IPS-15b (cell line): ENCODE data around the gene FERMT1.

Experiments used
- H3K27me3 ChIP-seq: one replicate; pipeline ENCODE4 v1.6.1; 2013; ENCODE audit warnings: low read length; ENCODE audit not compliant: control insufficient read depth, insufficient read depth
- H3K36me3 ChIP-seq: one replicate; pipeline ENCODE4 v1.6.1; 2013; ENCODE audit warnings: low read length; ENCODE audit not compliant: control insufficient read depth, insufficient read depth
- H3K4me1 ChIP-seq: one replicate; pipeline ENCODE4 v1.6.1; 2013; ENCODE audit warnings: mild to moderate bottlenecking, low read length; ENCODE audit not compliant: control insufficient read depth, insufficient read depth
- H3K4me3 ChIP-seq: one replicate; pipeline ENCODE4 v1.5.1; 2013; ENCODE audit warnings: low read depth, low read length
- H3K9ac ChIP-seq: one replicate; pipeline ENCODE4 v1.6.1; 2013; ENCODE audit warnings: low read depth, mild to moderate bottlenecking, low read length
- H3K9me3 ChIP-seq: one replicate; pipeline ENCODE4 v1.6.1; 2013; ENCODE audit warnings: mild to moderate bottlenecking, low read length; ENCODE audit not compliant: control insufficient read depth, insufficient read depth

Gene FERMT1, protein sequence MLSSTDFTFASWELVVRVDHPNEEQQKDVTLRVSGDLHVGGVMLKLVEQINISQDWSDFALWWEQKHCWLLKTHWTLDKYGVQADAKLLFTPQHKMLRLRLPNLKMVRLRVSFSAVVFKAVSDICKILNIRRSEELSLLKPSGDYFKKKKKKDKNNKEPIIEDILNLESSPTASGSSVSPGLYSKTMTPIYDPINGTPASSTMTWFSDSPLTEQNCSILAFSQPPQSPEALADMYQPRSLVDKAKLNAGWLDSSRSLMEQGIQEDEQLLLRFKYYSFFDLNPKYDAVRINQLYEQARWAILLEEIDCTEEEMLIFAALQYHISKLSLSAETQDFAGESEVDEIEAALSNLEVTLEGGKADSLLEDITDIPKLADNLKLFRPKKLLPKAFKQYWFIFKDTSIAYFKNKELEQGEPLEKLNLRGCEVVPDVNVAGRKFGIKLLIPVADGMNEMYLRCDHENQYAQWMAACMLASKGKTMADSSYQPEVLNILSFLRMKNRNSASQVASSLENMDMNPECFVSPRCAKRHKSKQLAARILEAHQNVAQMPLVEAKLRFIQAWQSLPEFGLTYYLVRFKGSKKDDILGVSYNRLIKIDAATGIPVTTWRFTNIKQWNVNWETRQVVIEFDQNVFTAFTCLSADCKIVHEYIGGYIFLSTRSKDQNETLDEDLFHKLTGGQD

DNA sequence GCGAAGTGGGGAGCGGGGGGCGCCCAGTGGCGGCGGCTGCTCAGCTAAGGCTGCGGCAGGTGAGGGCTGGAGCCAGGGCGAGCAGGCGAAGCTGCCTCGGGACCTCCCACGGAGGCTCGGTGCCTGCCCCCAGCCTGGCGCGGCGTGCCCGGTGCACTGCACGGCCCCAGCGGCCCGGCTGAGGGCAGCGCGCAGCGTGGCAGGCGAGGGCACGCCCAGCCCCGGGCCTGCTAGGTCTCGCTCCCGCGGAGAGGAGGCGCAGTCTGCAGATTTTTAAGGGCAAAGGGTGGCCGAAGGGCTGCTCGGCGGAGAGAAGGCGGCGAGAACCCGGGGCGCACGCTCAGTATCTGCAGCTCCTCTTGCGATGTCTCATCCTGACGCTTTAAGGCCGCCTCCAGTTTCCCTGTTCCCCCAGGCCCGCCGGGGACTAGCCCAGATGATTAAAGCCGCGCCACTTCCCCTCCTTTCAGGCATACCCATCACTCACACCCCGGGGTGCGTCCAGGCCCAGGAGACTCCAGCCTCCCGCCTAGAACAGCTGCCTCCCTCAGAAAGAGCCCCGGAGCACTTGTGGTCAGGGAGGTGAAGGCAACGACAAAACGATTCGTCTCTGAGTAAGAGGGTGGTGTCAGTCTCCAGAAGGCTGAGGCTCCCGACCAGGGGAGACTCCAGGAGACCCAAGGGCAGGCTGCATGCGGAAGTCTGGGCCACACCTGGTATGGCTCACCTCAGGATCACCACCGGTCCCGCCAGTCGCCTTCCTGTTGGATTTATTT, at the start of gene FERMT1:
TSS of gene FERMT1 (minus strand) at position 158 of the 776 bp plus-strand sequence. CDS start 3,476 bp downstream, outside the sequence.
- H3K9ac ChIP-seq: peak within 1 kb of the TSS; percentile 75
- H3K4me3 ChIP-seq: peak within 1 kb of the TSS; percentile 77
- H3K9me3 ChIP-seq: no peaks in the 10 kb centered on the region
- H3K27me3 ChIP-seq: peaks cover 11% of the 10 kb centered on the region
- H3K4me1 ChIP-seq: peaks cover 17% of the 10 kb centered on the region
- no peaks in the 10 kb centered on the region for H3K36me3 ChIP-seq

- Histone ChIP-seq H3K36me3 (no peaks in the 10 kb centered on the region), H3K27me3 (no peaks in the 10 kb centered on the region), H3K4me1 (no peaks in the 10 kb centered on the region), H3K9ac (no peak overlapping the region), H3K9me3 (no peaks in the 10 kb centered on the region), H3K4me3 (no peak overlapping the region)
These were observed 46.4 kb upstream of the FERMT1 start for GRCh38 chr20:6169251-6169650.

- no peaks in the 10 kb centered on the region for H3K27me3 ChIP-seq
- H3K4me3 ChIP-seq: no peak overlapping the region
- no peaks in the 10 kb centered on the region for H3K4me1 ChIP-seq
- no peaks in the 10 kb centered on the region for H3K9me3 ChIP-seq
- H3K36me3 ChIP-seq: no peaks in the 10 kb centered on the region
- H3K9ac ChIP-seq: no peak overlapping the region
These were observed 45.4 kb upstream of the FERMT1 start for GRCh38 chr20:6168204-6168603.

- H3K27me3 ChIP-seq: no peaks in the 10 kb centered on the region
- no peaks in the 10 kb centered on the region for H3K9me3 ChIP-seq
- H3K36me3 ChIP-seq: no peaks in the 10 kb centered on the region
- no peak overlapping the region for H3K9ac ChIP-seq
- peaks cover 6% of the 10 kb centered on the region for H3K4me1 ChIP-seq
- H3K4me3 ChIP-seq: no peak overlapping the region
These were observed 42.5 kb upstream of the FERMT1 start for GRCh38 chr20:6165346-6165745.

GRCh38 chr20:6164421-6165341, 41.9 kb upstream of the FERMT1 start:
- H3K9me3 ChIP-seq: no peaks in the 10 kb centered on the region
- no peak overlapping the region for H3K9ac ChIP-seq
- H3K4me1 ChIP-seq: peaks cover 6% of the 10 kb centered on the region
- H3K36me3 ChIP-seq: no peaks in the 10 kb centered on the region
- H3K27me3 ChIP-seq: no peaks in the 10 kb centered on the region
- H3K4me3 ChIP-seq: no peak overlapping the region

- Histone ChIP-seq H3K9me3 (peaks cover 9% of the 10 kb centered on the region), H3K27me3 (no peaks in the 10 kb centered on the region), H3K4me1 (peaks cover 6% of the 10 kb centered on the region), H3K36me3 (no peaks in the 10 kb centered on the region), H3K4me3 (no peak overlapping the region), H3K9ac (no peak overlapping the region)
These were observed 37.9 kb upstream of the FERMT1 start for GRCh38 chr20:6160736-6161135.

DNA sequence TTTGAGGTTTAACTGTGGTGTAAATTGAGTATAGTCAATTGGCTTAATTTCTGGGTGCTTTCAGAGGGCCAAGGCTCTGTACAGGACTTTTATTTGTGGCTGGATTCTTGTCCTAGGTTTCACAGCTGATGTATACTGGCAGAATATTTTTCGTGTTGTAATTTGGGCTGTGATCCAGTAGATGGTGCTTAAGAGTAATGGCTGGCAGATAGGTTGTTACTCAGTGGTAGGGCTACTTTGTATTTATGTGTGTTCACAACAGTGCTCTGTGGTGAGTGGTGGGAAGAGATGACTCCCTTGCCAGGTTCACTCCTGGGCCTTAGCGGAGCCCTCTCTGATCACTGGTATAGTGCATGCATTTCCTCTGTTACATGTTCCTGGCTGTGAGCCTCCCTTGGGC, 34.5 kb upstream of the FERMT1 start:
- Histone ChIP-seq H3K9me3 (peaks cover 9% of the 10 kb centered on the region), H3K4me1 (peaks cover 6% of the 10 kb centered on the region), H3K36me3 (no peaks in the 10 kb centered on the region), H3K9ac (no peak overlapping the region), H3K27me3 (no peaks in the 10 kb centered on the region), H3K4me3 (no peak overlapping the region)

- H3K36me3 ChIP-seq: no peaks in the 10 kb centered on the region
These were observed 29.9 kb upstream of the FERMT1 start for GRCh38 chr20:6152777-6153176.

DNA sequence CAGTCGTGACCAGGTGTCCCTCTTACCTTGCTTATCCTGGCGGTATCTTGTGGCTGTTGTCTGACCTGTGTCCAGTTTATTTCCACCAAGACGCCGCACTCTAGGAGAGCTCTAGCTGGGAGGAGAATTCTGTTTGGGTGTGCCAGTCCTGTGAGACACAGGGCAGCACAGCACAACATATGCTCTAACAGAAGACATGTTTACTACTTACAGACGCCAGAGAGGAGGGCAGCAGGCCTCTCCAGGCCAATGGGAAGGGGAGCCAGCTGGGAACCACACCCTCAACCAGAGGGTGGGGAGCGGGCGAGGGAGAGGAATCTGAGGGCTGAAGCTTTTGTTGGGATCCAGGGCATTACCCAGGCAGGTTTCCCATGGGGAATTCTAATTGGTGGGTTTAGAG, 25.2 kb upstream of the FERMT1 start:
- H3K9me3 ChIP-seq: no peaks in the 10 kb centered on the region
- no peak overlapping the region for H3K4me3 ChIP-seq
- H3K36me3 ChIP-seq: no peaks in the 10 kb centered on the region
- H3K4me1 ChIP-seq: no peaks in the 10 kb centered on the region
- H3K9ac ChIP-seq: no peak overlapping the region
- no peaks in the 10 kb centered on the region for H3K27me3 ChIP-seq

More at GRCh38 chr20:6152777-6153176, 29.9 kb upstream of the FERMT1 start:
- Histone ChIP-seq H3K4me3 (no peak overlapping the region), H3K9ac (no peak overlapping the region), H3K9me3 (peaks cover 9% of the 10 kb centered on the region), H3K4me1 (no peaks in the 10 kb centered on the region), H3K27me3 (no peaks in the 10 kb centered on the region)

- no peaks in the 10 kb centered on the region for H3K4me1 ChIP-seq
- H3K9ac ChIP-seq: no peak overlapping the region
- no peak overlapping the region for H3K4me3 ChIP-seq
- no peaks in the 10 kb centered on the region for H3K9me3 ChIP-seq
- no peaks in the 10 kb centered on the region for H3K36me3 ChIP-seq
- no peaks in the 10 kb centered on the region for H3K27me3 ChIP-seq
These were observed 19.6 kb upstream of the FERMT1 start for GRCh38 chr20:6142348-6142993.
